GM18526 (cell line): Measurements from ENCODE around the gene CDC42BPA.

ENCODE experiments used
- POLR2A ChIP-seq: IDR thresholded peaks from 3 replicates; pipeline ENCODE4 v1.6.1; 2011; ENCODE audit not compliant: insufficient read length; ENCODE audit errors: extremely low read depth

CDC42BPA gene

GRCh38 chr1:227166559-227166958, 151.7 kb downstream of the CDC42BPA start:
- TF ChIP-seq POLR2A: no peak

GRCh38 chr1:227161470-227161869, 156.8 kb downstream of the CDC42BPA start:
- TF ChIP-seq POLR2A: no peak

DNA sequence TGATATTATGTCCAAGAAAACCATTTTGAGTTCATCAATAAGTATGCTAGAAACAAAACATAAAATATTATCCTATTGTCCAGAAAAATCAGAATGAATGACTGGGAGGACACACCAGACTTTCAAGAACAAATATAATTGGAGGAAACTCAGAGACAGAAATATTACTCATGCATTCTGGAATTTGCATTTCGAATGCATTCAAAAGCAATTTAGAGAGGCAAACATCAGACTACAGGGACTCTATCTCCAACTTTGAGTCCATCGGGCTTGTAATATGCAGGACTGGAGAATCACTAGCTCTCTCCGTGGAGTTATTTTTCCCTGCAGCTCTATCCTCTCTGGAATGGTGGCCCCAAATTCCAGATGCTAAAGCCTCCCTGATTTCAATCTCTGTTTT, 161.8 kb downstream of the CDC42BPA start:
- TF ChIP-seq POLR2A: no peak

GRCh38 chr1:227155688-227156087, 162.6 kb downstream of the CDC42BPA start:
- no peak for TF ChIP-seq POLR2A

GRCh38 chr1:227155004-227155403, 163.3 kb downstream of the CDC42BPA start:
- no peak for TF ChIP-seq POLR2A

GRCh38 chr1:227152525-227152924, 165.8 kb downstream of the CDC42BPA start:
- no peak for TF ChIP-seq POLR2A

- TF ChIP-seq POLR2A: no peak
These were observed 177.9 kb downstream of the CDC42BPA start for GRCh38 chr1:227140376-227140775.

DNA sequence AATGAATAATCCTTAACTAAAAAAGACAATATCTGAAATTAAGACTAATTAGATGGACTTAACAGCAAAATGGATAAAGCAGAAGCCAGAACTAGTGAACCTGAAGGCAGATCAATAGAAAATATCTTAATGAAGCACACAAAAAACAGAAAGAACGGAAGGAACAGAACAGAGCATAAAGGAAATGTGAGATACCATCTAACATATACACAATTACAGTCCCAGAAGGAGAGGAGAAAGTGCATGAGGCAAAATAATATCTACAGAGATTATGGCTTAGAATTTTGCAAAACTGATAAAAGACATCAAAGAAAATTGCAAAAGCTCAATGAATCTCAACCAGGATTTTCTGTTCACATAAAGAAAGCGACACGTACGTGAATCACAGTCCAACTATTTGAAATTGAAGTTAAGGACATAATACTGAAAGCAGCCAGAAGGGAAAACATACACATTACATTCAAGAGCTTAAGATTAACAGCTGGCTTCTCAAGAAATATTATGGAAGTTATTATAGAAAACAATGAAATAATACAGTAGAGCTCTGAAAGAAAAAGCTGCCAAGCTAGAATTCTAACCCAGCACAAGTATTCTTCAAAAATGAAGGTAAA, 182.0 kb downstream of the CDC42BPA start:
- TF ChIP-seq POLR2A: no peak

DNA sequence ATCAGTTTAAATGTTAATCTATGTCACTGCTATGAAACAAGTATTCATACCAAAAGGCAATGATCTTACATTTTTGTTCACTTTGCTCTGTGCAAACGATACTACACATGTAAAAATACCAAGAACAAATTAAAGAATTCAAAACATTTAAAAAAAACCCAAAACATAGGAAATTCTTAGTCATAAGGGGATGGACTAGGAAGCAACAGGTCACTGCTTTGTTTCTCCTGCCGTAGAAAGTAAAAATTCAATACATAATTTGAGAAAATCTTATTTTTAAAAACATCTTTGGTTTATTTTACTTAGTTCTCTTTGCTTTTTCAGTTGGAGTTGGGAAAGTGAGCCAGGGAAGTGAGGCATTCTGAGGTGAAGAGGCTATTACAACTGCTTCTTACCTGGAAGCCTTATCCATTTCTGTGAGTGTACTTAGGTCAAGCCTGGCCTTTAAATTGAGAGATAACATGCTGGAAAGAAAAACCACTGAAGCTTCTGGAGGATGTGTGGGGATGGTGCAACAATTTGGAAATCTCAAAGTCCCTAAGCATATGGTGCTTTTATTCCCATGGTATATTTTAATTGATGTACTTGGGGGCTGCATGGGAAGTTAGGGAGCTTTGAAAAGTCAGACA, 183.5 kb downstream of the CDC42BPA start:
- TF ChIP-seq POLR2A: no peak

DNA sequence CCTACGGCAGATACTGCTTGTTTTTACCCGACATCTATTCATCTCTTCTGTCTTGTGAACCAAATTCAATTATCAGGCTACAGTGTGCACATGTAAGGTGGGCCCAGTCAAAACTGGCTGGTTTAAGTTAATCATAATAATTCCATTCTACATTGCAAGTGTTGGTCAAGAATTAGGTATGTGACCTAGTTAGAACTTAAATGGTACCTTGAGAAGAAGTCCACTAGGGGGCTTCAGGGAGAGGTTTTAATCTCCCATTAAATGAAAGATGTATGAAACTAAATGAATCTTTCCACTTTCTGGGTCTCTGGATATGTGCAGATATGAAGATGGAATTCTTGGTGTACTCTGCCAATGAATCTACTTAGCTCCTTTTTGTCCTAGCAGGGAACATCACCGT, 187.1 kb downstream of the CDC42BPA start:
- TF ChIP-seq POLR2A: no peak

DNA sequence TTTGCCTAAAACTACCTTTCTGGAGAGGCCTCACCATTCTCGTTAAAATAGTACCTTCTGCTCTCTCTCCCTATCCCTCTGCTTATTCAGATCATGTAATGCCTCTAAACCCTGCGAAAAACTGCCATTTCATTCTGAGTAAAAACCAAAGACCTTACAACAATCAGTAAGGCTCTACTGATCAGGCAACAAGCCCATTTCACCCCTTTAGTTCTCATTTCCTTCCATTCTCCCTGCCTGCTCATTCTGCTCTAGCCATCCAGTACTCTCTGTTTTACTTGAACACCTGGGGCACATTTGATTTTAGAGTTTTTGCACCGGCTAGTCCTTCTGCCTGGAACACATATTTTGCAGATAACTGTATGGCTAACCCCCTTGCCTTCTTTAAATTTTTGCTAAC, 190.4 kb downstream of the CDC42BPA start:
- TF ChIP-seq POLR2A: no peak

- TF ChIP-seq POLR2A: no peak
These were observed 192.3 kb downstream of the CDC42BPA start for GRCh38 chr1:227125929-227126545.

DNA sequence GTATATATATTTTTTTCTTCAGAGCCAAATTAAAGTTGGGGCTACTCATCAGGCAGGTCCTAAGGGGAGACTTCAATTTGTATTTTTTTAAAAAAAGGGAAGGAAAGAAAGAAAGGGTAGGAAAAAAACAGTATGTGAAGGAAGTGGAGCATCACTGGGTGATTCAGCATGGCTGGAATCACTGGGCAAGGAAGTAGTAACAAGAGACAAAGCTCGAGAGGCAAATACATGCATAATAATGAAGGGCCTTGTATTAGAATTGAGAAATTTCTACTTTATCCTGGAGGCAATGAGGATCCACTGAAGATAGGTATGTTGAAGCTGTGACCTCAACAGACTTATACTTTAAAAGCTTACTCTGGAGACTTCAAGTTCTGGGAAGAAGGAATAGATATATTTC, 193.8 kb downstream of the CDC42BPA start:
- TF ChIP-seq POLR2A: no peak

DNA sequence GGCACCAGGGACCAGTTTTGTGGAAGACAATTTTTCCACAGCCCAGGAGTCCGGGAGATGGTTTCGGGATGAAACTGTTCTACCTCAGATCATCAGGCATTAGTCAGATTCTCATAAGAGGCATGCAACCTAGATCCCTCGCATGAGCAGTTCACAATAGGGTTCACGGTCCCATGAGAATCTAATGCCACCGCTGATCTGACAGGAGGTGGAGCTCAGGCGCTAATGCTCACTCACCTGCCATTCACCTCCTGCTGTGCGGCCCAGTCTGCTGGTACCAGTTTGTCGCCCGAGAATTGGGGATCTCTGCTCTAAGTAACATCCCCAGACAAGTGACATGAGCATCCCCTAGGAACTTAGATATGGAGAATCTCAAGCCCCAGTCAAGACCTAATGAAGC, 197.5 kb downstream of the CDC42BPA start:
- TF ChIP-seq POLR2A: no peak

- no peak for TF ChIP-seq POLR2A
These were observed 205.8 kb downstream of the CDC42BPA start for GRCh38 chr1:227112538-227112937.

- no peak for TF ChIP-seq POLR2A
These were observed 206.5 kb downstream of the CDC42BPA start for GRCh38 chr1:227111782-227112181.

- TF ChIP-seq POLR2A: no peak
These were observed 216.2 kb downstream of the CDC42BPA start for GRCh38 chr1:227102056-227102455.
